ENCODE results near the gene SLC38A2.

Gene SLC38A2

DNA sequence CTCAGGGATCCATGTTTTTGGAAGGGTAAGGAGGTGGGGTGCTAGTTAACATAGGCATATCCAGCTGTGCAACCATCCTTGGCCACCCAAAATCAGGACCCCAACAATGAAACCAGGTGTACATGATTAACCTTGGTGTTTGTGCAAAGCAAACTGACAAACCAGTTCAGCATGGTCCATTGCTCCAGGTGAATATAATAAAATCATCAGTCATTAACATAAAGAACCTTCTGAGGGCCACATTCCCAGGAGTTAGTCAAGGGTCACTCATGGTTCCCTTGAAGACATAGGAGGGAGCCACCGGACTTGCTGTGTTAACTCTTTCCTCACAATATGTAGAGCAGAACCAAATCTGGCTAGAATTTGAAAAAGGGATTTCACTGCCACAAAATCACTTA is 17.8 kb downstream of the SLC38A2 start:
- TF ChIP-seq ZFX (IDR thresholded peaks at IDR 0.05; ENCODE audit: borderline replicate concordance), result no peak
- TF ChIP-seq, protein P1, sequence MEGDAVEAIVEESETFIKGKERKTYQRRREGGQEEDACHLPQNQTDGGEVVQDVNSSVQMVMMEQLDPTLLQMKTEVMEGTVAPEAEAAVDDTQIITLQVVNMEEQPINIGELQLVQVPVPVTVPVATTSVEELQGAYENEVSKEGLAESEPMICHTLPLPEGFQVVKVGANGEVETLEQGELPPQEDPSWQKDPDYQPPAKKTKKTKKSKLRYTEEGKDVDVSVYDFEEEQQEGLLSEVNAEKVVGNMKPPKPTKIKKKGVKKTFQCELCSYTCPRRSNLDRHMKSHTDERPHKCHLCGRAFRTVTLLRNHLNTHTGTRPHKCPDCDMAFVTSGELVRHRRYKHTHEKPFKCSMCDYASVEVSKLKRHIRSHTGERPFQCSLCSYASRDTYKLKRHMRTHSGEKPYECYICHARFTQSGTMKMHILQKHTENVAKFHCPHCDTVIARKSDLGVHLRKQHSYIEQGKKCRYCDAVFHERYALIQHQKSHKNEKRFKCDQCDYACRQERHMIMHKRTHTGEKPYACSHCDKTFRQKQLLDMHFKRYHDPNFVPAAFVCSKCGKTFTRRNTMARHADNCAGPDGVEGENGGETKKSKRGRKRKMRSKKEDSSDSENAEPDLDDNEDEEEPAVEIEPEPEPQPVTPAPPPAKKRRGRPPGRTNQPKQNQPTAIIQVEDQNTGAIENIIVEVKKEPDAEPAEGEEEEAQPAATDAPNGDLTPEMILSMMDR (IDR thresholded peaks at IDR 0.05), result no peak
- no peak overlapping the region for H3K27ac ChIP-seq

GRCh38 chr12:46354111-46354801 is 18.3 kb downstream of the SLC38A2 start:
- TF ChIP-seq, protein P1 (IDR thresholded peaks at IDR 0.05), result peak; percentile 25
- no peak for TF ChIP-seq ZFX (IDR thresholded peaks at IDR 0.05; ENCODE audit: borderline replicate concordance)
- no peak overlapping the region for H3K27ac ChIP-seq

- H3K27ac ChIP-seq, result no peak overlapping the region
- TF ChIP-seq ZFX (IDR thresholded peaks at IDR 0.05; ENCODE audit: borderline replicate concordance), result no peak
These were observed 20.5 kb downstream of the SLC38A2 start for GRCh38 chr12:46351886-46352650.

GRCh38 chr12:46351138-46351537 is 21.4 kb downstream of the SLC38A2 start:
- TF ChIP-seq, protein P1 (IDR thresholded peaks at IDR 0.05), result no peak
- no peak for TF ChIP-seq ZFX (IDR thresholded peaks at IDR 0.05; ENCODE audit: borderline replicate concordance)
- no peak overlapping the region for H3K27ac ChIP-seq

- H3K27ac ChIP-seq, result no peak overlapping the region
- TF ChIP-seq, protein P1 (IDR thresholded peaks at IDR 0.05), result no peak
- TF ChIP-seq ZFX (IDR thresholded peaks at IDR 0.05; ENCODE audit: borderline replicate concordance), result no peak
These were observed 23.3 kb downstream of the SLC38A2 start for GRCh38 chr12:46349253-46349652.

DNA sequence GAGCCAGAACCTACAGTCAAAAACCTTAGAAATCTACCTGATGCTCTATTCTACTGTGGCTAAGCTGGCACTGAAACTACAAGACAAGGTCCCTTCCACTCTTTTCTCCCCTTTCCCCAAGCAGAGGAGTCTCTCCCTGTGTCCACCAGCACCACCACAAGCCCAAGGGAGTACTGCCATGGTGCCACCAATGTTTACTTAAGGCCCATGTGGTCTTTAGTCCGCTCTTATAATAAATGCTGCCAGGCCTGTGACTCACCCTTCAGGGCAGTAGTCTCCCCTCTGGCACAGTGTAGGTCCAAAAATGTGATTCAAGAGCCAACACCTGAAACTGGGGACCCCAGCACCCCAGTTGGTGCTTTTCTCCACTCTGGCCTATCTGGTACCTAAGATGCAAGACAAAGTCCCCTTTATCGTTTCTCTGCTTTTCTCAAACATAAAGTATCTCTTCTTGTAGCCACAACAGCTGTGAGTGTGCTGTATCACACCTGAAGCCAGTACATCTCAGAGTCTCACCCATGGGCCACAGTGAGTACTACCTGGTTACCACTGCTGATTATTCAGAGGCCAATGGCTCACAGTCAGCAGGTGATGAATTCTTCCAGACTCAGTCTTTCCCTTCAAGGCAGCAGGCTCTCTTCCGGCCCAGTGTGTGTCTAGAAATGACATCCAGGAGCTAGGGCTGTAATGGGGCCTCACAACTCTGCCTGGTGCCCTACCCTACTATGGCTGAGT is 29.3 kb downstream of the SLC38A2 start:
- no peak overlapping the region for H3K27ac ChIP-seq
- TF ChIP-seq, protein P1 (IDR thresholded peaks at IDR 0.05), result no peak
- no peak for TF ChIP-seq ZFX (IDR thresholded peaks at IDR 0.05; ENCODE audit: borderline replicate concordance)

GRCh38 chr12:46342562-46343033 is 30.0 kb downstream of the SLC38A2 start:
- TF ChIP-seq ZFX (IDR thresholded peaks at IDR 0.05; ENCODE audit: borderline replicate concordance), result no peak
- TF ChIP-seq, protein P1 (IDR thresholded peaks at IDR 0.05), result peak; percentile 43
- H3K27ac ChIP-seq, result no peak overlapping the region
